A204.1 (cell line): ENCODE measurements around the gene RIPOR1.

Experiments
- FAIRE-seq: peaks from 2 replicates; lab custom pipeline; 2012; peaks lifted over from hg19 to GRCh38; lab: Jason Lieb, UNC

The RIPOR1 gene

DNA sequence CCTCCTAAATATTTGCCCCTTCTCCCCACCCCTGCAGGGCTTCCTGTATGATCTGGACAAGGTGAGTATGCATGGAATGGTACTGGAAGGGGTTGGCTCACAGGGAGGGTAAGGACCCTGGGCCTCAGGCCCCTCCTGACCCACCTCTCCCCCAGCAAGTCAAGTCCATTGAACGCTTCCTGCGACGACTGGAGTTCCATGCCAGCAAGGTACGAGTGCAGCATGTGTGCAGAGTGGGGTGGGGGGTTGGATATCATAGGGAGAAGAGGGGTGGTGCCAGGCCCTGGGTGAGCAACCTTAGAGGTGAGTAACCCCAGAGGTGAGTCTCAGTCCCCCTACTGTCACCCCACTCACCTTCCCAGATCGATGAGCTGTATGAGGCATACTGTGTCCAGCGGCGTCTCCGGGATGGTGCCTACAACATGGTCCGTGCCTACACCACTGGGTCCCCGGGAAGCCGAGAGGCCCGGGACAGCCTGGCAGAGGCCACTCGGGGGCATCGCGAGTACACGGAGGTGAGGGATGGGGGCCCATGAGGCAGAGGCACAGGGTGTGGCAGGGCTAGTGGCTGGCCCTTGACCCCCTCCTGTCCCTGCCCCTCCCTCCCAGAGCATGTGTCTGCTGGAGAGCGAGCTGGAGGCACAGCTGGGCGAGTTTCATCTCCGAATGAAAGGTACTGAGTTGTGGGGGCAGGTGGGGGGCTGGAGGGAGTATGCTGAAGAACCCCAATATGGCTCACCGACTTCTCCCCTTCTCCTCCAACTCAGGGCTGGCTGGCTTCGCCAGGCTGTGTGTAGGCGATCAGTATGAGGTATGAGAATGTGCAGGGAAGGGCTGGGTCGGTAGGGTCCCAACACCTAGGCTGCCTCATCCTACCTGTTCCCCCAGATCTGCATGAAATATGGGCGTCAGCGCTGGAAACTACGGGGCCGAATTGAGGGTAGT is 11.3 kb downstream of the RIPOR1 start:
- no peak for FAIRE-seq

DNA sequence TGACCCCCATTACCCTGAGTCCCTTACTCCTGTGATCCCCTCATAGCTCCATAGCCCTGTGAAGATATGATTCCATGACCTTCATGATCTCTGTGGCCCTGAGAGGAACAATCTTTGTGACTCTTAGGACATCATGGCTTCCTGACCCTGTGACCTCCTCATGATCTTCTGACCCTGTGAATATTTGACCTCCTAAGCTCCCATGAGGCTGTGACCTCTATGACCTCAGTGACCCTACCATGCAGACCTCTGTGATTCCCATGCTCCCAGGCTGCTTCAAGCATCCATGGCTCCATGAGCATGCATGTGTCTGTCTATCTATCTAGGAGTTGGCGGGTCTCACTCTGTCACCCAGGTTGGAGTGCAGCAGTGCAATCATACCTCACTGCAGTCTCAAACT is 12.1 kb downstream of the RIPOR1 start:
- FAIRE-seq = no peak

DNA sequence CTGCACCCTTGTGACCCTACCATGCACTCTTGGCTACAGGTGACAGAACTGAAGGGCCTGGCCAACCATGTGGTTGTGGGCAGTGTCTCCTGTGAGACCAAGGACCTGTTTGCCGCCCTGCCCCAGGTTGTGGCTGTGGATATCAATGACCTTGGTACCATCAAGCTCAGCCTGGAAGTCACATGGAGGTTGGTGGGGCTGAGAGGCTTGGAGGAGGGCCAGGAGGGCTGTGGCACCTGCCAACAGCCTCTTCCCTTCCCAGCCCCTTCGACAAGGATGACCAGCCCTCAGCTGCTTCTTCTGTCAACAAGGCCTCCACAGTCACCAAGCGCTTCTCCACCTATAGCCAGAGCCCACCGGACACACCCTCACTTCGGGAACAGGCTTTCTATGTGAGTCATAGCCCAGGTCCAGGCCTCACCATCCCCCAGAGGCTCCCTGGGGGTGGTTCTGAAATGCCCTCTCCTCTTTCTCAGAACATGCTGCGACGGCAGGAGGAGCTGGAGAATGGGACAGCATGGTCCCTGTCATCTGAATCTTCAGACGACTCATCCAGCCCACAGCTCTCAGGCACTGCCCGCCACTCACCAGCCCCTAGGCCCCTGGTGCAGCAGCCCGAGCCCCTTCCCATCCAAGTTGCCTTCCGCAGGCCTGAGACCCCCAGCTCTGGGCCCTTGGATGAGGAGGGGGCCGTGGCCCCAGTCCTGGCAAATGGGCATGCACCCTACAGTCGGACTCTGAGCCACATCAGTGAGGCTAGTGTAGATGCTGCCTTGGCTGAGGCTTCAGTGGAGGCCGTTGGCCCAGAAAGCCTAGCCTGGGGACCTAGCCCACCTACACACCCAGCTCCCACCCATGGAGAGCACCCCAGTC is 13.0 kb downstream of the RIPOR1 start:
- no peak for FAIRE-seq

DNA sequence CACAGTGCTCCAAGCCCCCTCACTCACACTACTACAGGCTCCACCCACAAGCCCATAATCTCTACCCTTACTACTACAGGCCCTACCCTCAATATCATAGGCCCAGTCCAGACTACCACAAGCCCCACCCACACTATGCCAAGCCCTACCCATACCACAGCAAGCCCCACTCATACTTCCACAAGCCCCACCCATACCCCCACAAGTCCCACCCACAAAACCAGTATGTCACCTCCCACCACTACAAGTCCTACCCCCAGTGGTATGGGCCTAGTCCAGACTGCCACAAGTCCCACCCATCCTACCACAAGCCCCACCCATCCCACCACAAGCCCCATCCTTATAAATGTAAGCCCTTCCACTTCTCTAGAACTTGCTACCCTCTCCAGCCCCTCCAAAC is 13.8 kb downstream of the RIPOR1 start:
- no peak for FAIRE-seq

DNA sequence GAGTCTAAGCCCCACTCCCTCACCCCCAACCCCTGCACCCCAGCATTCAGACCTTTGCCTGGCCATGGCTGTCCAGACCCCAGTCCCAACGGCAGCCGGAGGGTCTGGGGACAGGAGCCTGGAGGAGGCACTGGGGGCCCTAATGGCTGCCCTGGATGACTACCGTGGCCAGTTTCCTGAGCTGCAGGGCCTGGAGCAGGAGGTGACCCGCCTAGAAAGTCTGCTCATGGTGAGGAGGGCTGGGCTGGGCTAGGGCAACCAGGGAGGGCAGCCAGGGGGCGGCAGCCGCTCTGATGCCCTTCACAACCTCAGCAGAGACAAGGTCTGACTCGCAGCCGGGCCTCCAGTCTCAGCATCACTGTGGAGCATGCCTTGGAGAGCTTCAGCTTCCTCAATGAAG is 14.4 kb downstream of the RIPOR1 start:
- no peak for FAIRE-seq

DNA sequence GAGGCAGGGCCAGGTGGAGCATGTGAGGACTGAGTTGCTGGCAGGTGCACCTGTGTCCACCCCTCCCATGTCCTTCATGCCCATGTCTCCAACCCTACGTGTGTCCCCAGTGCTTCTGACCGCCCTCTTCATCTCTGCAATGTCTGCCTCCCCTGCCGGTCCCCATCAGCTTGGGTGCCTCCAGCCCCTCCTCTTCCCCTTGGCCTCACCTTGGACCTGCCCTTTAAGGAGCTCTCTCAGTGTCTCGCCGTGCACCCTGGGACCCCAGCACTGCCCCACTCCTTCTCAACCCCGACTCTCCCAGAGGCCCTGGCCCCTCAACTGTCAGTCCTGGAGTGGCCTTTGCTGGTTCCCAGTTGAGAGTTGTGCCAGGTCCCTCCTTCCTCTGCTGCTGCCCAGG is 15.0 kb downstream of the RIPOR1 start:
- FAIRE-seq = no peak

DNA sequence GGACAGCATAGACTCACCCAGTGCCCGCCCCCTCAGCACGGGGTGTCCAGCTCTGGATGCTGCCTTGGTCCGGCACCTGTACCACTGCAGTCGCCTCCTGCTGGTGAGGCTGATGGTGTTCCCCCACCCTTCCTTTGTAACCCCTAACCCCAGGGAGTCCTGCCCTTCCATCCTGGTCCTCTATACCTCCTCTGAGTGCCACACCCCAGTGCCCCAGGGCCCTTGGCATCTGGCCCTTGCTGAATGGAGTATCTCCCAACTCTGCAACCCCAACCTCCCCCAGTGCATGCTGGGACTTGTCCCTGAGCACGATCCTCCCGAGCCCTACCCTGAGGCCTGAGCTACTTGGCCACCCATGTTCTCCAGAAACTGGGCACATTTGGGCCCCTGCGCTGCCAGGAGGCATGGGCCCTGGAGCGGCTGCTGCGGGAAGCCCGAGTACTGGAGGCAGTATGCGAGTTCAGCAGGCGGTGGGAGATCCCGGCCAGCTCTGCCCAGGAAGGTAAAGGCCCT is 15.8 kb downstream of the RIPOR1 start:
- no peak for FAIRE-seq

DNA sequence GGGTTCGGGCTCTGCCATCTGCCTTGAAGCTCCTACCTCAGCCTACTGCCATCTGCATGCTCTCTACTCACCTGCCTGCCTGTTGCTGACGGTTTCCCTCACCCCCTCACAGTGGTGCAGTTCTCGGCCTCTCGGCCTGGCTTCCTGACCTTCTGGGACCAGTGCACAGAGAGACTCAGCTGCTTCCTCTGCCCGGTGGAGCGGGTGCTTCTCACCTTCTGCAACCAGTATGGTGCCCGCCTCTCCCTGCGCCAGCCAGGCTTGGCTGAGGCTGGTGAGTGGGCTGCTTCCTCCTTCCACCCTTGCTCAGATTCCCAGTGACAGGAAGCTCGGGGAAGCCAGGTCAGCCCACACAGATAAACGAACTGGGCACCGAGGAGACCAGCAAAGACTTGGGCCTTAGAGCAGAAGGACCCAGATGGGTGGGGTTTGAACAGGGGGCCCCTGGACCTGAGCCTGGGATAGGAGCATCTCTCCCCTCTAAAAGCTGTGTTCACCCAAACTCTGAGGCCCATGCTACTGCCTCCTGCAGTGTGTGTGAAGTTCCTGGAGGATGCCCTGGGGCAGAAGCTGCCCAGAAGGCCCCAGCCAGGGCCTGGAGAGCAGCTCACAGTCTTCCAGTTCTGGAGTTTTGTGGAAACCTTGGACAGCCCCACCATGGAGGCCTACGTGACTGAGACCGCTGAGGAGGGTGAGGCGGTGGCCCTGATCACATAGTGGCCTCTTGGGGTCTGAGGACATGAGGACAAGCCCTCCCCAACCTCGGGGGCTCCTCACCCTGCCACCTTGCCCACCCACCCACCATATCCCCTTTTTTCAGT is 16.4 kb downstream of the RIPOR1 start:
- FAIRE-seq = no peak

DNA sequence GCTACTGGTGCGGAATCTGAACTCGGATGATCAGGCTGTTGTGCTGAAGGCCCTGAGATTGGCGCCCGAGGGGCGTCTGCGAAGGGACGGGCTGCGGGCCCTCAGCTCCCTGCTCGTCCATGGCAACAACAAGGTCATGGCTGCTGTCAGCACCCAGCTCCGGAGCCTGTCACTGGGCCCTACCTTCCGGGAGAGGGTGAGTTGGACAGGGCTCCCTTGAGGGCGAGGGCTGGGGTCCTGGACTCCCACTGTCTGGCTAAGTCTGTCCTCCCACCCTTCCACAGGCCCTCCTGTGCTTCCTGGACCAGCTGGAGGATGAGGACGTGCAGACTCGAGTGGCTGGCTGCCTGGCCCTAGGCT is 17.0 kb downstream of the RIPOR1 start:
- FAIRE-seq = no peak

DNA sequence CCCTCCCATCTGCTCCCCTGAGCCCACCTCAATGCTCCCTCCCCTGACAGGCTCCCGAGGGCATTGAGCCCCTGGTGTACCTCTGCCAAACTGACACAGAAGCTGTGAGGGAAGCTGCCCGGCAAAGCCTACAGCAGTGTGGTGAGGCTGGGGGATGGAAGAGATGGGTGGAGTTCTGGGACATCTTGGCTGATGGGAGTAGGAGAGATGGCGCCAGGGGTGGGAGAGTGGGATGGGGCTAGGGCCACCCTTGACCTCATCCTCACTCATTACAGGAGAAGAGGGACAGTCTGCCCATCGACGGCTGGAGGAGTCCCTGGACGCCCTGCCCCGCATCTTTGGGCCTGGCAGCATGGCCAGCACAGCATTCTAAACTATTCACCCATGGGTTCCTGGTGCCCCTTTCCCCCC is 17.5 kb downstream of the RIPOR1 start:
- no peak for FAIRE-seq

DNA sequence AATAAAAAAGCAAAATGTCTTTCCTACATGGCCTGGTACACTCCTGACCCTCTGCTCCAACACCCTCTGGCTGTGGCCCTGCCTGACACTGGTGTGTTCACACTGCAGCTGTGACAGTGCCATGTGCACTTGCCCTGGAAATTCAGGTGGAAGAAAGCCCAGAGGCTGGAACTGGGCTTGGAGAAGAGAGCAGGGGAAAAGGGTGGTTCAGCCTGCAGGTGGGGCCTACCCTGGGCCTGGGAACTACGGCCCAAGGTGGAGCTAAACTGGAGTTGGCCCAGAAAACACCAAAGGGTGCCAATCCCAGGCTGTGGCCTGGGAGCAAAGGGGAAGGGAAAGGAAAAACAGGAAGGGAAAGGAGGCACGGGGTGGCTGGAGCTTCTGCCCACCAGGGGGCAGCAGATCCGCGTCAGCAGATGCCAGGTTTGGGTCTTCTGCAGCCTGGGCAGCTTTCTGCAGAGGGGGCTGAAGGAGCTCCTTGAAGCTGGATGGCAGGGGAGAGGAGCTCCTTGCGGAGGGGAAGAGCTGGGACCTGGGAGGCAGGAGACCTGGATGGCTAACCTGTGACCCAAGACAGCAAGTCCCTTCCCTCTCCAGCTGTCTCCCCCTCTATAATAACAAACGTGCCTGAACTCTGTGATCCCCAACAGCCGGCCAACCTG is 18.3 kb downstream of the RIPOR1 start:
- FAIRE-seq = no peak

DNA sequence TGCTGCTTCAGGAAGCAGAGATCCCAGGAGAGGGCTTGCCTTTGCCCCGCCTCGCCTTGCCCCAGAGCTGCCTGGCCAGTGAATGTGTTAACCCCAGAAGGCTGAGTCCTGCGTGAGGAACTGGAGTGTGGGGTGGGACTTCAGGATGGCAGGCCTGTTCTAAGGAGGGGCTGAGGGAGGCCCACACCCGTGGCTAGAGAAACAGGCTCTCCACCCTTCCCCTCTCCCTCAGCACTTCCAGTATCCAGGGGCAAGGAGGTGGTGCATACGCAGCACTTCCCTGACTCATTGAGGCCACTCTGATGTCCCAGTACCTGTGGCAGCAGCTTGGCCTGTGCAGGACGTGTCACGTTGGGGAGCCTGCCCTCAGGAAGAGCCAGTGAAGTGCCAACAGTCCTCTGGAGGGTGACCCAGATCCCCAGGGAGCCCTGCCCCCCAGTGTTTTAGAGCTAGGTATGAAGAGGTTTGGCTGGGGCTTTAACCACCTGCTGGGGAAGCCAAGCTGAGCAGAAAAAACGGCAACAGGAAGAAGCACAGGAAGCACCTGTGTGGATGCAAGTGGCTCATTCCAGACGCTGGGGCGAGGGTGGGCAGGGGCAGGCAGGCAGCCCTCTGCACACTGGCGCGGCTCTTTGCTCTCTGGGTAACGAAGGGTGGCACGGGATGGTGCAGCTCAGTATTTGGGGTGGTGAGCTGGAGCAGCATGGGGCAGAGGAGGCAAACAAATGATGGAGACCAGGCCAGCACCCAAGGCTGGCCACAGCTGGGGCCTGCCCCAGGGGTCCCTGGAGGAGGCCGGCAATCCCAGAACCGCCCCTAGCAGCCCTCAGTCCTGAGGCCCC is 19.0 kb downstream of the RIPOR1 start:
- no peak for FAIRE-seq

DNA sequence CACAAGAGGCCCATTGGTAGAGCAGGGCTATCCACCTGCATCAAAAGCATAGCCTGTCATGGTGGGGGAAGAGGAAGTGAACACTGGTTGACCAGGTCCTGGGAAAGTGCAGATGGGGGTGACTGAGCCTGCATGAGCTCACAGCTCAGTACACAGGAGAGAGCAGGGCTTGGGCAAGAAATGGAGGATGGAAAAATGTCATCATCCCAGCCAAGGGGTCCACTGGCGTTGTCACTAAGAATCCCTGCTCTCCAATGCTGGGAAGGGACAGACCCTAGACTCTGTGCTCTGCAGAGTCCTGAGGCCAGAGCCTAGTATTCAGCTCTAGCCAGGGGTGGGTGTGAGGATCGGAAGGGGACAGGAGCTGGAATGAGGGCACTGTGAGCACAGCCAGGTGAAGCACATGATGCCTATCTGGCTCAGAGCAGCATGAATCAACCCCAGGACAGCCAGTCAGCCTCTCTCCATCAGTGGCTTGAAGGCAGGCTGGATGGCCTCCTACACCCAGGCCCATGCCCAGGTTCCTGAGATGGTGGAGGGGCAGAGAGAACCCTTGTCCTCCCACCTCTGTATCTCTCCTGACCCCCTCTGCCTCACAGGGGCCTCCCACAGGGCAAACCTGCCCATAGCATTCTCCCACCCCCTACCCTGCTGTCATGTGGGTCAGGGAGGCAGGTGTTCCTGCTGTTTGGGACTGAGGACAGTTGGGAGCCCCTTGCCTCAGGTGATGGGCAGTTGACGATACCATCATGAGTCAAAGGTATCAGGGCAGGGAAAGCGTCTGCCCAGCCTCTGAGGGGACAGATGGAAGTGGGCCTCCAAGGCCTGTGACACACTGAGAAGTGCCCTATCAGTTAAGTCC is 19.9 kb downstream of the RIPOR1 start:
- no peak for FAIRE-seq

DNA sequence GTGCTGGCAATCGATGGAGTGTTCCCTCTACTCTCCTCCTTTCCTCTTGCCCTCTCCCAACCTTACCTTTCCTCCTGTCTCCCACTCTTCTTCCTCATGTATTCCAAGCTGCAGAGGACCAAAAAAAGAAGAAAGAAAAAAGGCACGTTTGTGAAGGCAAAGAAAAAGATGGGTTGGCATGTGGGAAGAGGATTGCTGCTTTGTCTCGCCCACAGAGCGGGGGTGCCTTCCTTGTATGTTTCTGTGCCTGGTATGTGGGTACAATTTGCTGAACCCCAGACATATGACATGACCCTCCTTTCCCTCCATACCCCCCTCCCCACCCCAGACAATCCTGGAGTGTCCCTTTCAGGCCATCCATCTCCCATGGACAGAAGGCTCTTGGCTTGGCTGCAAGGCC is 20.6 kb downstream of the RIPOR1 start:
- FAIRE-seq = no peak

DNA sequence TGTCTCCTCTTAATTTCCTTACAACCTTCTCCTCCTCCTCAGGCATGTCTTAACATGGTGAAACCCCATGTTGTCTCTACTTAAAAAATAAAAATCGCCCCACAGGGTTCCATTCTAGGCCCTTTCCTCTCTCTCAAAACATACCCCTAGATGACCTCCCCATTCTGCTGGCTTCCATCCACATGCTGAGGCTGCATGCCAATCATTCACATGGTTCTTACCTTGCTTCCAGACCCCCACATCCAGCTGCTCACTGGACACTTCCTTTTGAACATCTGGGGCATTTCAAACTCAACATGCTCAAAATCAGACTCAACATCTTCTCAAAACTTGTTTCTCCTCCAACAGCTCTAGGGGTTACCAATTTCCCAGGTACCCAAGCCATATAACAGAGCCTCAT is 21.3 kb downstream of the RIPOR1 start:
- no peak for FAIRE-seq

DNA sequence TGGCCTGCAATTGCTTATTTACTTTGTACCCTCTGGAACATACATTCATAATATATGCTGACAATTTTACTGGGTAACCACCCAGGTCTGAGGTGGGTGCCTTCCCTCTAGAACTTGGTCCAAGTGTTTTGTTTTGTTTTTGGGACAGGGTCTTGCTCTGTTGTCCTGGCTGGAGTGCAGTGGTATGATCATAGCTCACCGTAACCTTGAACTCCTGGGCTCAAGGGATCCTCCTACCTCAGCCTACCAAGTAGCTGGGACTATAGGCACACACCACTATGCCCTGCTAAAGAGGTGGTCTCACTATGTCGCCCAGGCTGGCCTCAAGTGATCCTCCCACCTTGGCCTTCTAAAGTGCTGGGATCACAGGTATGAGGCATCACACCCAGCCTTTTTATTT is 22.5 kb downstream of the RIPOR1 start:
- no peak for FAIRE-seq

DNA sequence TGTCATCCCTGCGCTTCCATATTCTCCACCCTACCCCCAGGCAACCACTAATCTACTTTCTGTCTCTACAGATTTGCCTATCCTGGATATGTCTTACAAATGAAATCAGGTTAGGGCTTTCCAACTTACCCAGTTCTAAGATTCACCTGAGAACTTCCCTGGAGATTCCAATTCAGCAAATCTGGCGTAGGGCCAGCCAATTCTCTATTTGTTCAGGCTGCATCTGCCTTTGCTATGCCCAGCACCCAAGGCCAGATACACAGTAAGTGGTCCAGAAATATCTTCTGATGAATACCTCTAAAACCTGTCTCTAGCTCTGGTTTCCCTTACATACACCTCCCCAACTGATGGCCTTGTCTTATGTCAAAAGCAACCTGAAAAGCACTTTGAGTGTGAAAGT is 23.3 kb downstream of the RIPOR1 start:
- no peak for FAIRE-seq

DNA sequence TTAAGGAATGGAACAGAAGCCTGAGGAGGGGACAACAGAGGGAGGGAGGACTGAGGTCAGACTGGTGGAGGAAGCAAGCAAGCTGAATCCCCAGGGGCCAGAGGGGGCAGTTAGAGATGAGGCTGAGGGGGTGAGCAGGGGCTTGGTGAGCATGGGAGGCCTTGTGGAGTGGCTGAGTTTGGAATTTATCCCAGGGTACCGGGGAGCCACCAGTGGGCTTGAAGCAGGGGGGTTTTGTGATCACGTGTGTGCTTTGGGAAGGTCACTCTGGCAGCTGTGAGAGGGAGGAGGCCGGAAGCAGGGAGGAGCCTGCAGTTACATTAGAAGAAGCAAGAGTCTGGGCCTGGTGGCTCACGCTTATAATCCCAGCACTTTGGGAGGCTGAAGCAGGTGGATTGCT is 23.8 kb downstream of the RIPOR1 start:
- FAIRE-seq = no peak

DNA sequence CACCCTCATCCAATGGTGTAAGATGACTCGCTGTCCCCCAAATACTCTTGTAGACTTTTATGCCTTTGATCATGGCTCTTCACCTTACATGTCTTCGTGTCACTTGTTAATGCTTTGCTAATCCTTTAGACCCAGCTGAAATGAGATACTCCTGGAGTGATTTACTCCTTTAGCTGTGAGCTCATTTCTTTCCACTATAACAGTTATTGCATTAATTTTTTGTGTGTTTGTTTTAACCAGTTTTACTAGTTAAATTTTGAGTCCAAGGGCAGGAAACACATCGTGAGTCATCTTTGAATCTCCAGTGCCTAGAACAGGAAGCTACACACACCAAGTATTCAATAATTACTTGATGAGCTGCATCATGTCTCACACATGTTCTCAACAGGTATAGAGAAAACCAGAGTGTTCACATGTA is 27.2 kb downstream of the RIPOR1 start:
- FAIRE-seq = no peak

DNA sequence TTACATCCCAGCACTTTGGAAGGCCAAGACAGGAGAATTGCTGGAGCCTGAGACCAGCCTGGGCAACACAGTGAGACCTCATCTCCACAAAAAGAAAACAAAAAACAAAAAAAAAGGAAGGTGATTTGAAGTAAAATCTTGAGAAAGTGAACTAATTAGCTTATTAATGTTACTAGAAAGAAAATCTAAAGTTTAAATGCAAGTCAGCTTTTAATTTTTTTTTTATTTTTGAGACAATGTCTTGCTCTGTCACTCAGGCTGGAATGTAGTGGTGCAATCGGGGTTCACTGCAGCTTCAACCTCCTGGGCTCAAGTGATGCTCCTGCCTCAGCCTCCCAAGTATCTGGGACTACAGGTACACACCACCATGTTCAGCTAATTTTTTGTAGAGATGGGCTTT is 30.2 kb downstream of the RIPOR1 start:
- no peak for FAIRE-seq
